AG04450 (cell line): ENCODE results near the gene MCMBP. TPM values are rescaled to one million over a fixed set of nuclear protein-coding genes. Genes with fewer than 3 reads are reported as not detected.
"Not testable (repeated sequence)": the region's sequence is repeated elsewhere in the genome, so short reads cannot be mapped to it uniquely, and the experiment has no call there.

Experiments used
- CTCF ChIA-PET: fragments of 300-600, 350-600 bp; formaldehyde crosslinking; extraction: SDS; loops from one replicate; lab custom pipeline; 2022; ENCODE audit warnings: antibody characterized with exemption, inconsistent platforms; lab: Charles Lee
- POLR2A ChIA-PET: fragments of 350-600 bp; formaldehyde crosslinking; extraction: SDS; loops from one replicate; lab custom pipeline; 2021; ENCODE audit warnings: antibody characterized with exemption, inconsistent platforms; lab: Yijun Ruan, JAX
- DNase-seq: peaks from one replicate; pipeline ENCODE4 v3.0.0-alpha.2; 2011; ENCODE audit warnings: low read depth, low spot score
- H3K27ac ChIP-seq: one replicate; pipeline ENCODE4 v1.5.1; 2012; ENCODE audit warnings: low read depth, low read length, control low read depth
- H3K27me3 ChIP-seq: one replicate; pipeline ENCODE4 v1.6.0; 2012; ENCODE audit warnings: low read length; ENCODE audit not compliant: control insufficient read depth, insufficient read depth
- H3K4me3 ChIP-seq: 2 replicates; pipeline ENCODE4 v1.5.1; 2011; ENCODE audit warnings: mild to moderate bottlenecking, low read depth, low read length, control low read depth
- H3K9me3 ChIP-seq: 2 replicates; pipeline ENCODE4 v1.5.1; 2012; ENCODE audit warnings: low read length; ENCODE audit not compliant: control insufficient read depth, insufficient read depth
- CTCF ChIP-seq: IDR thresholded peaks from 2 replicates; pipeline ENCODE4 v1.5.1; 2011; ENCODE audit warnings: low read depth, low read length, control low read depth, inconsistent platforms
- polyA plus RNA-seq: library from polyadenylated mRNA; depleted of rRNA; stranded (reverse); fragments of >200 nt; gene quantifications from 2 replicates; pipeline ENCODE4 v1.2.3, GENCODE V29; 2011

Gene MCMBP
- polyA plus RNA-seq, 1 experiment = 61.4 TPM

- Histone ChIP-seq H3K27ac (no peak overlapping the region), H3K9me3 (no peaks in the 10 kb centered on the region), H3K27me3 (no peaks in the 10 kb centered on the region), H3K4me3 (no peak overlapping the region)
- no peak for TF ChIP-seq CTCF
- DNase-seq = no peak
- CTCF ChIA-PET = interaction anchor here (1.7 kb wide), 1 partner anchor 51 kb away, joined by 10 read pairs; no protein-coding TSS in a partner anchor
- POLR2A ChIA-PET = interaction anchor here (1.0 kb wide), 1 partner anchor 151 kb away, joined by 3 read pairs; the partner anchor contains the start of gene BAG3
Observed at GRCh38 chr10:119801998-119802538, 70.6 kb downstream of the MCMBP start.

DNA sequence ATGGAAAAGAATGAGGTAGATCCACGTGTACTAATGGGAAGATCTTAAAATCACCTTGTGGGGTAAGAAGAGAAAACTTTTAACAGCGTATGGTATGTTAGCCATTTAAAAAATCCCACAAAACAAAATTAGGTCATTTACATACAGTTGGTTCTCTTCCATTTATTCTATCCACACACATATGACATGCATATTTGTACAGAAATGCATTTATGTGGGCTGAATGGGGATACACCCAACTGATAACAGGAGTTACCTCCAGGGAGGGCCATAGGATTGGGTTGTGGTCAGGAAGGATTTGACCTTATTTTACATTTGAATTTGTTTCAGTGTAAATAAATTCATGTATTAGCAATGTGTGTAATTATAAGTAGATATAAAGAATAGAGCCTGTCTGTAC is 71.5 kb downstream of the MCMBP start:
- DNase-seq = no peak
- H3K9me3 ChIP-seq = no peaks in the 10 kb centered on the region
- no peak overlapping the region for H3K4me3 ChIP-seq
- H3K27ac ChIP-seq = no peak overlapping the region
- CTCF ChIA-PET = no interaction called here
- POLR2A ChIA-PET = no interaction called here
- TF ChIP-seq CTCF = no peak
- H3K27me3 ChIP-seq = no peaks in the 10 kb centered on the region

DNA sequence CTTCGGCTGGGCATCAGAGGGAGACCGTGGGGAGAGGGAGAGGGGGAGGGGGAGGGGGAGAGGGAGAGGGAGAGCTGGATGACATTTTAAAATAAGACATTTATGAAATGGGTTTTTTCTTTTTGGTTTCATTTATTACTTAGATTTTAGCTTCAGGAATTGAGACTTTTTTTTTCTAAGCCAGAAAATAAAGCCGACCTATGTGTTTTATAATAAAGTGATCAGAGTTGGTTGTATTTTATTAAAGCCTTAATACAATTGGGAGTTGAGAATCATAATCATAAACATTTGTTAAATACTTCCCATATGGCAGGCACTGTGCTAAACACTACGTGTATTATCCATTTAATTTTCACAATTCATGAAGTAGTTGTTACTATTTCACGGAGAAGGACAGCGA is 76.6 kb downstream of the MCMBP start:
- POLR2A ChIA-PET = no interaction called here
- no peak for TF ChIP-seq CTCF
- no peak for DNase-seq
- CTCF ChIA-PET = no interaction called here
- H3K9me3 ChIP-seq = no peaks in the 10 kb centered on the region
- H3K4me3 ChIP-seq = no peak overlapping the region
- H3K27ac ChIP-seq = no peak overlapping the region
- H3K27me3 ChIP-seq = no peaks in the 10 kb centered on the region

GRCh38 chr10:119795101-119795500 is 77.5 kb downstream of the MCMBP start:
- H3K27me3 ChIP-seq, H3K4me3 ChIP-seq, POLR2A ChIA-PET, DNase-seq, H3K9me3 ChIP-seq, CTCF ChIA-PET, H3K27ac ChIP-seq: not testable (repeated sequence)

- POLR2A ChIA-PET = interaction anchor here (0.6 to 1.7 kb wide), 2 partner anchors 25 to 107 kb away, joined by 3 to 4 read pairs; no protein-coding TSS in a partner anchor
- CTCF ChIA-PET = interaction anchor here (1.7 kb wide), 1 partner anchor 36 kb away, joined by 6 read pairs; no protein-coding TSS in a partner anchor
- no peak for TF ChIP-seq CTCF
- peak; percentile 30 for DNase-seq
- Histone ChIP-seq H3K27ac (peak overlapping the region; percentile 24), H3K9me3 (no peaks in the 10 kb centered on the region), H3K27me3 (no peaks in the 10 kb centered on the region), H3K4me3 (no peak overlapping the region)
Observed at GRCh38 chr10:119786117-119786769, 86.4 kb downstream of the MCMBP start.
